HepG2 (cell line): Measurements from ENCODE around the gene CTU2. TPM values are rescaled to one million over a fixed set of nuclear protein-coding genes. Genes with fewer than 3 reads are reported as not detected.

Source experiments
- BRCA1 ChIP-seq: sonication (generic); formaldehyde crosslinking; IDR thresholded peaks from 2 replicates; pipeline ENCODE4 v1.4.0; 2020; ENCODE audit warnings: missing genetic modification reagents
- CHCHD3 ChIP-seq: sonication (generic); formaldehyde crosslinking; IDR thresholded peaks from 2 replicates; pipeline ENCODE4 v1.8.0; 2022; ENCODE audit warnings: mild to moderate bottlenecking, missing genetic modification reagents, moderate library complexity
- DMAP1 ChIP-seq: IDR thresholded peaks from 2 replicates; pipeline ENCODE4 v1.6.1; 2016
- EED ChIP-seq: sonication (generic); formaldehyde crosslinking; IDR thresholded peaks from 2 replicates; pipeline ENCODE4 v1.5.0; 2020; ENCODE audit warnings: mild to moderate bottlenecking, missing genetic modification reagents
- KDM5A ChIP-seq: fragments of 200-600 bp; sonication (generic); IDR thresholded peaks from 2 replicates; pipeline ENCODE4 v1.7.0; 2018; ENCODE audit warnings: antibody characterized with exemption, mild to moderate bottlenecking, low read length, borderline replicate concordance
- MXD4 ChIP-seq: IDR thresholded peaks from 2 replicates; pipeline ENCODE4 v1.6.1; 2016; ENCODE audit warnings: mild to moderate bottlenecking, missing biosample characterization, missing genetic modification reagents
- PCBP2 ChIP-seq: fragments of 200-400 bp; formaldehyde crosslinking; optimal IDR thresholded peaks from 2 replicates; pipeline ENCODE3; 2018; ENCODE audit warnings: low read length, low read depth; ENCODE audit not compliant: poor library complexity, severe bottlenecking
- PLRG1 ChIP-seq: fragments of 450-650 bp; conservative IDR thresholded peaks from 2 replicates; pipeline ENCODE4 v1.6.1; 2016
- PRPF4 ChIP-seq: fragments of 200-400 bp; formaldehyde crosslinking; IDR thresholded peaks from 2 replicates; pipeline ENCODE4 v1.6.1; 2016; ENCODE audit warnings: low read length, low read depth; ENCODE audit not compliant: poor library complexity, severe bottlenecking
- YEATS2 ChIP-seq: sonication (generic); formaldehyde crosslinking; IDR thresholded peaks from 2 replicates; pipeline ENCODE4 v1.4.0; 2020; ENCODE audit warnings: missing genetic modification reagents, borderline replicate concordance
- ZNF207 ChIP-seq: fragments of 450-650 bp; IDR thresholded peaks from 2 replicates; pipeline ENCODE4 v1.6.1; 2016; ENCODE audit warnings: antibody characterized with exemption, borderline replicate concordance
- ZNF263 ChIP-seq: sonication (generic); formaldehyde crosslinking; IDR thresholded peaks from 2 replicates; pipeline ENCODE4 v1.4.0; 2020; ENCODE audit warnings: missing genetic modification reagents
- ZNF572 ChIP-seq: sonication (generic); formaldehyde crosslinking; IDR thresholded peaks from 2 replicates; pipeline ENCODE4 v1.5.1; 2020; ENCODE audit warnings: mild to moderate bottlenecking, missing genetic modification reagents
- ZNF589 ChIP-seq: sonication (generic); formaldehyde crosslinking; conservative IDR thresholded peaks from 2 replicates; pipeline ENCODE4 v1.8.0; 2022; ENCODE audit warnings: mild to moderate bottlenecking, moderate library complexity, missing genetic modification reagents
- ZNF703 ChIP-seq: sonication (generic); formaldehyde crosslinking; IDR thresholded peaks from 2 replicates; pipeline ENCODE4 v1.5.1; 2020; ENCODE audit warnings: missing genetic modification reagents, mild to moderate bottlenecking, moderate library complexity, borderline replicate concordance
- ZNF709 ChIP-seq: sonication (generic); formaldehyde crosslinking; IDR thresholded peaks from 2 replicates; pipeline ENCODE4 v1.5.0; 2020; ENCODE audit warnings: mild to moderate bottlenecking, missing genetic modification reagents
- ZNF878 ChIP-seq: sonication (generic); formaldehyde crosslinking; IDR thresholded peaks from 2 replicates; pipeline ENCODE4 v1.8.1; 2023; ENCODE audit warnings: mild to moderate bottlenecking, missing genetic modification reagents, moderate library complexity
- polyA plus RNA-seq, 8 experiments: library from polyadenylated mRNA; depleted of rRNA in 3 of 8; stranded (reverse) in 7 of 8; unstranded in 1 of 8; fragments of >200 nt; fragmentation: Illumina TruSeq in 4 of 8; extraction: Trizol in 4 of 8; gene quantifications; 2 replicates each; pipeline versions ENCODE4 v1.2.1 to v1.2.3, GENCODE V29; 2011 to 2016; ENCODE audit warnings: low read depth in 4 of 8, missing spikeins in 1 of 8, mixed read lengths in 1 of 8; ENCODE audit not compliant: insufficient read depth in 1 of 8
- total RNA-seq, 5 experiments: library from RNA; depleted of rRNA; stranded (reverse); fragments of >200 nt; fragmentation: Illumina TruSeq; extraction: Trizol; gene quantifications; 2 replicates each; pipeline ENCODE4 v1.2.3, GENCODE V29; 2016; ENCODE audit warnings: low read depth in 1 of 5
- TF ChIP-seq, protein P1 (sequence below): sonication (generic); formaldehyde crosslinking; IDR thresholded peaks from 2 replicates; pipeline ENCODE4 v1.8.0; 2022; ENCODE audit warnings: mild to moderate bottlenecking, missing genetic modification reagents; ENCODE audit not compliant: insufficient replicate concordance
- TF ChIP-seq, protein P2 (sequence below): sonication (generic); formaldehyde crosslinking; IDR thresholded peaks from 2 replicates; pipeline ENCODE4 v1.4.0; 2020; ENCODE audit warnings: missing genetic modification reagents, borderline replicate concordance
- TF ChIP-seq, protein P3 (sequence below): sonication (generic); formaldehyde crosslinking; IDR thresholded peaks from 2 replicates; pipeline ENCODE4 v1.4.0; 2020; ENCODE audit warnings: mild to moderate bottlenecking, missing genetic modification reagents
- TF ChIP-seq, protein P4 (sequence below): sonication (generic); formaldehyde crosslinking; IDR thresholded peaks from 2 replicates; pipeline ENCODE4 v1.4.0; 2020; ENCODE audit warnings: mild to moderate bottlenecking, missing genetic modification reagents, borderline replicate concordance
- TF ChIP-seq, protein P5 (sequence below): sonication (generic); formaldehyde crosslinking; IDR thresholded peaks from 2 replicates; pipeline ENCODE4 v1.8.0; 2022; ENCODE audit warnings: missing genetic modification reagents, mild to moderate bottlenecking, moderate library complexity, borderline replicate concordance

Gene CTU2
- total and polyA plus RNA-seq, 2 of the 13 experiments (the other 11 are each of a cell fraction or from before 2014, with no cell fraction given) = 13.3 to 21.9 TPM

DNA sequence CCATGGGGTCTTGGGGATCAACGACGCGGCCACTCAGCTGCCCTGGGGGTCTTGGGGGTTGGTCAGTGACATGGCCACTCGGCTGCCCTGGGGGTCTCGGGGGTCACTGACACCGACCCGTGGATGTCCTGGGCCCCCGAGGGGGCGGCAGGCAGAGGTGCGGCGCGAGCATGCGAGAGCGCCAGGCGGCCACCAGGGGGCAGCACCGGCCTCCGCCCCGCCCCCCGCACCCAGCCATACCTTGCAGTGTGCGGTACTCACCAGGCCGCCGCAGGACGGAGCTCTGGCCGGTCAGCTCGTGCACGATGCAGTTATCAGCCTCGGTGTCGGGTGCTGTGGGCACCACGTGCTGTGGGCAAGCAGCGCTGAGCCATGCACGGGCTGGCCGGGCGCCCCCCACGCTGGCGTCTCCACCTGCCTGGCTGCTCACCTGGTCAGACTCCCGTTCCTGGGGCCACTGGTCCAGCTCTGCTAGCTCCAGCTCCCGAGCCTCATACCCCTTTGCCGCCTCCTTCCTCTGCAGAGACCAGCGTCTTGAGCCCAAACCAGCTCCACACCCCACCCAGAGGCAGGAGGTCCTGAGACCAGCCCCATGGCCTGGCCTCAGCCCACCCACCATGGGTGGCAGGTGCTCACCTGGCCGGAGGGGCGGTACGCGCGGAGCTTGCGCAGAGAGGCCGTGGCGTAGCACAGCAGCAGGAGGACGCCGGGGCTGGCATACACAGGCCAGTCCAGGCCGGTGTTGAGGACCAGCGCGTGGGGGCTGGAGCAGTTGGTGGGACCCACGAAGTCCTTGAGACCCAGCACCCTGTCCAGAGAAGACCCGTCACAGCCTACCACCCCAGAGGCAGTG is 31.2 kb downstream of the CTU2 start (continued):
- TF ChIP-seq, protein P1, sequence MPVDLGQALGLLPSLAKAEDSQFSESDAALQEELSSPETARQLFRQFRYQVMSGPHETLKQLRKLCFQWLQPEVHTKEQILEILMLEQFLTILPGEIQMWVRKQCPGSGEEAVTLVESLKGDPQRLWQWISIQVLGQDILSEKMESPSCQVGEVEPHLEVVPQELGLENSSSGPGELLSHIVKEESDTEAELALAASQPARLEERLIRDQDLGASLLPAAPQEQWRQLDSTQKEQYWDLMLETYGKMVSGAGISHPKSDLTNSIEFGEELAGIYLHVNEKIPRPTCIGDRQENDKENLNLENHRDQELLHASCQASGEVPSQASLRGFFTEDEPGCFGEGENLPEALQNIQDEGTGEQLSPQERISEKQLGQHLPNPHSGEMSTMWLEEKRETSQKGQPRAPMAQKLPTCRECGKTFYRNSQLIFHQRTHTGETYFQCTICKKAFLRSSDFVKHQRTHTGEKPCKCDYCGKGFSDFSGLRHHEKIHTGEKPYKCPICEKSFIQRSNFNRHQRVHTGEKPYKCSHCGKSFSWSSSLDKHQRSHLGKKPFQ (CRISPR knock-in tag) = no peak
- TF ChIP-seq, protein P2, sequence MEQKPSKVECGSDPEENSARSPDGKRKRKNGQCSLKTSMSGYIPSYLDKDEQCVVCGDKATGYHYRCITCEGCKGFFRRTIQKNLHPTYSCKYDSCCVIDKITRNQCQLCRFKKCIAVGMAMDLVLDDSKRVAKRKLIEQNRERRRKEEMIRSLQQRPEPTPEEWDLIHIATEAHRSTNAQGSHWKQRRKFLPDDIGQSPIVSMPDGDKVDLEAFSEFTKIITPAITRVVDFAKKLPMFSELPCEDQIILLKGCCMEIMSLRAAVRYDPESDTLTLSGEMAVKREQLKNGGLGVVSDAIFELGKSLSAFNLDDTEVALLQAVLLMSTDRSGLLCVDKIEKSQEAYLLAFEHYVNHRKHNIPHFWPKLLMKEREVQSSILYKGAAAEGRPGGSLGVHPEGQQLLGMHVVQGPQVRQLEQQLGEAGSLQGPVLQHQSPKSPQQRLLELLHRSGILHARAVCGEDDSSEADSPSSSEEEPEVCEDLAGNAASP (CRISPR knock-in tag) = peak; percentile 63
- TF ChIP-seq CHCHD3 (CRISPR knock-in tag) = peak; percentile 92
- peak; percentile 58; the same call in 1 of the 2 replicates for TF ChIP-seq MXD4 (CRISPR knock-in tag)
- TF ChIP-seq, protein P3, sequence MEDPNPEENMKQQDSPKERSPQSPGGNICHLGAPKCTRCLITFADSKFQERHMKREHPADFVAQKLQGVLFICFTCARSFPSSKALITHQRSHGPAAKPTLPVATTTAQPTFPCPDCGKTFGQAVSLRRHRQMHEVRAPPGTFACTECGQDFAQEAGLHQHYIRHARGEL (CRISPR knock-in tag) = no peak
- no peak for TF ChIP-seq PCBP2
- peak; percentile 70; the same call in 1 of the 2 replicates for TF ChIP-seq DMAP1 (CRISPR knock-in tag)
- no peak for TF ChIP-seq ZNF878 (CRISPR knock-in tag)
- 0 out of 2 replicates have a peak, but pooled peaks have one; percentile 37 for TF ChIP-seq YEATS2 (CRISPR knock-in tag)
- no peak for TF ChIP-seq ZNF709 (CRISPR knock-in tag)
- TF ChIP-seq PRPF4 = no peak
- TF ChIP-seq EED (CRISPR knock-in tag) = no peak
- TF ChIP-seq BRCA1 (CRISPR knock-in tag) = no peak
- TF ChIP-seq ZNF263 (CRISPR knock-in tag) = no peak
- 0 out of 2 replicates have a peak, but pooled peaks have one; percentile 31 for TF ChIP-seq ZNF589
- TF ChIP-seq ZNF703 (CRISPR knock-in tag) = no peak
- no peak for TF ChIP-seq ZNF207
- TF ChIP-seq, protein P4, sequence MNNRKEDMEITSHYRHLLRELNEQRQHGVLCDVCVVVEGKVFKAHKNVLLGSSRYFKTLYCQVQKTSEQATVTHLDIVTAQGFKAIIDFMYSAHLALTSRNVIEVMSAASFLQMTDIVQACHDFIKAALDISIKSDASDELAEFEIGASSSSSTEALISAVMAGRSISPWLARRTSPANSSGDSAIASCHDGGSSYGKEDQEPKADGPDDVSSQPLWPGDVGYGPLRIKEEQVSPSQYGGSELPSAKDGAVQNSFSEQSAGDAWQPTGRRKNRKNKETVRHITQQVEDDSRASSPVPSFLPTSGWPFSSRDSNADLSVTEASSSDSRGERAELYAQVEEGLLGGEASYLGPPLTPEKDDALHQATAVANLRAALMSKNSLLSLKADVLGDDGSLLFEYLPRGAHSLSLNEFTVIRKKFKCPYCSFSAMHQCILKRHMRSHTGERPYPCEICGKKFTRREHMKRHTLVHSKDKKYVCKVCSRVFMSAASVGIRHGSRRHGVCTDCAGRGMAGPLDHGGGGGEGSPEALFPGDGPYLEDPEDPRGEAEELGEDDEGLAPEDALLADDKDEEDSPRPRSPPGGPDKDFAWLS = peak; percentile 77; the same call in 1 of the 2 replicates
- 0 out of 2 replicates have a peak, but pooled peaks have one; percentile 66 for TF ChIP-seq ZNF572 (CRISPR knock-in tag)
- TF ChIP-seq KDM5A = no peak
- TF ChIP-seq PLRG1 = no peak
- TF ChIP-seq, protein P5, sequence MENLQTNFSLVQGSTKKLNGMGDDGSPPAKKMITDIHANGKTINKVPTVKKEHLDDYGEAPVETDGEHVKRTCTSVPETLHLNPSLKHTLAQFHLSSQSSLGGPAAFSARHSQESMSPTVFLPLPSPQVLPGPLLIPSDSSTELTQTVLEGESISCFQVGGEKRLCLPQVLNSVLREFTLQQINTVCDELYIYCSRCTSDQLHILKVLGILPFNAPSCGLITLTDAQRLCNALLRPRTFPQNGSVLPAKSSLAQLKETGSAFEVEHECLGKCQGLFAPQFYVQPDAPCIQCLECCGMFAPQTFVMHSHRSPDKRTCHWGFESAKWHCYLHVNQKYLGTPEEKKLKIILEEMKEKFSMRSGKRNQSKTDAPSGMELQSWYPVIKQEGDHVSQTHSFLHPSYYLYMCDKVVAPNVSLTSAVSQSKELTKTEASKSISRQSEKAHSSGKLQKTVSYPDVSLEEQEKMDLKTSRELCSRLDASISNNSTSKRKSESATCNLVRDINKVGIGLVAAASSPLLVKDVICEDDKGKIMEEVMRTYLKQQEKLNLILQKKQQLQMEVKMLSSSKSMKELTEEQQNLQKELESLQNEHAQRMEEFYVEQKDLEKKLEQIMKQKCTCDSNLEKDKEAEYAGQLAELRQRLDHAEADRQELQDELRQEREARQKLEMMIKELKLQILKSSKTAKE (CRISPR knock-in tag) = no peak
